Forelimb muscle (tissue), 1 donor: ENCODE data around the gene PRKAG1. TPM values are rescaled to one million over a fixed set of nuclear protein-coding genes. Genes with fewer than 3 reads are reported as not detected.

Experiments used
- DNase-seq: peaks from one replicate; pipeline ENCODE4 v3.0.0-alpha.2; 2013; ENCODE audit warnings: low read depth
- polyA plus RNA-seq: library from polyadenylated mRNA; unstranded; fragments of 120-200 nt; gene quantifications from one replicate; pipeline ENCODE4 v1.2.1, GENCODE V29; 2013; ENCODE audit not compliant: insufficient read length

Gene PRKAG1
- polyA plus RNA-seq, 1 donor, result 60.2 TPM

DNA sequence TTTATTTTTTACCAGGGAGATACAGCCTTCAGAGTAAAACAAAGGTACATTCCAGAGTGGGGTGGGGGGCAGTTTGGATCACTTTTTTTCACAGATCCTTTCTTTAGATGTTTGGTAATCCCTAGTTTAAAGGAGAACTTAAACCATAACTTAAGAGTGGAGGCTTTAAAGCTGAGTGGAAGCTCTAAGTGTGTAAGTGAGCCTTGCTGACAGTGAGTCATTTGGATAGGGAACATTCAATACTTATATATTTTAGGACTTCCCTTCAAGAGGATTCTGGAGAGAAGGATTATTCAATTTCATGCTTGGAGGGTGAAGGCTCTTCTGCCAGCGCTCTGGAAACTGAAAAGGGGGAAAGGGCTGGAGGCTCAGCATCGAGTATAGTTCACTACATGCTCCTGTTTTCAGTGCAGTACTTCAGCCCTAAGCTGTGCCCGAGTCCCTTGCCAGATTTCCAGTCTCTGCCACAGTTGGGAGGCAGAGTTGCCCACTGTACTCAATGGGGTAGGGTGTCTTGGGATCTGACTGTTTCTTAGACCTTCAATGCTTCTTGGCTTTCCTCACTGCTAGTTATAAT, 8.4 kb downstream of the PRKAG1 start:
- DNase-seq, result no peak

DNA sequence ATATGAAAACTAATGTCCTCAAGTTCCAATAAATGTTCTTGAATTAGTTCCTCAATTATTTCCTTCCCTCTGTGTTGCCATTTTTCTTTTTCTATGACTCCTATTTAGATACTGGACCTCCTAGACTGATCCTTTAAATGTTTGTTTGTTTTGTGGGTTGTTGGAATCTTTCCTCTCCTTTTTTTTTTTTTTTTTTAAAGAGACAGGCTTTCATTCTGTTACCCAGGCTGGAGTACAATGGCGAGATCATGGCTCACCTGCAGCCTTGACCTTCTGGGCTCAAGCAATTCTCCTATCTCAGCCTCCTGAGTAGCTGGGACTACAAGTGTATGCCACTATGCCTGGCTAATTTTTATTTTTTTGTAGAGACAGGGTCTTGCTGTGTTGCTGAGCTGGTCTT, 9.6 kb downstream of the PRKAG1 start:
- DNase-seq, result no peak

DNA sequence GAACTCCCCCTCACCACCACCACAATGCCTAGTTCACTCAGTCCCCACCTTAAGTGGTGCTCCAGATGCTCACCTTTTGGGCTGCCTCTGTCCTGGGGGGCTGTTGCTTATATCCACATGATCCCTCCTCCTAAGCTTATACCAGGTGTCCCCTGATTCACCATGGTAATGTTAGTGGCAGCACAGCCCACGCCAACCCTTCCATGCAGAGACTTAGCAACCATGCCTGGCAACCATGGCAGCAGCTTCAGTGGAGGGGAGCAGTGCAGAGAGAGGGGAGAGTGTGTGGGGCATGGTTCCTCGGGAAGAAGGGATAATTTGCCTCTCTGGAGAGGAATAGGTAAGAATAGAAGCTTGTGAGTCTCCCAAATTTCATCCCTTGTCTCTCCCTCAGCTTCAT, 18.2 kb downstream of the PRKAG1 start:
- DNase-seq, result no peak

DNA sequence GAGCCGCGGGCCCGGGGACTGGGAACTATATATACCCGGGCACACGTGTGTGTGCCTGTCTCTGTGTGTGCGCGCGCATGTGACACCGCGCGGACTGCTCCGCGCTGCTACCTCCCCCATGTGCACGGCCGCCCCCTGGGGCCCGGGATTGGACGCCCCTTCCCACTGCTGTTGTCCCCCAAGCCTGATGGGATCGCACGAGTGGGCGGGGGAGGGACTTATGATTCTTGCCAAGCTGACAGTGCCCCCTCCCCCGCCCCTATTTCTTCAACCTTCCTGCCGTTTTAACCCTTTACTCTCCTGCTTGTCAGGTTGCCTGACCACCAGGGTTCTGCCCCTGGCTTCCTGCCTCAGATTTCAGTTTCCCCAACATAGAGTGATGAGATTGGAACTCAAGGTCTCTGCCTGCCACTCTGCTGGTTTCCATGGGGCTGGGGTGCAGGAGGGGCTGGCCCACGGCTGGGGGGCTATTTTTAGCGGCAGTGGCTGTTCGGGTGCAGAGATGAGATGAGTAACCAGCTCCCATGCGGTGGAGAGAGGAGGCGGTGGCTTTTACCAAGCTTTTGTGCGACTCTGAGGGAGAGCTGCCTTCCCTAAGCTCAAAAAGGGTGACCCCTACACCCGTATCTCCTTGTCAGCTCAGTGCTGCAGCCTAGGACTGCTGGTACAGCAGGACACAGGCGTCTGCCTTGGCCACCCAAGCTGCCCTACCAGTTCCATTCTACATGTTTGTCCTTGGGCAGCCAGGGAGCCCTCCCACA, 19.0 kb downstream of the PRKAG1 start, which contains the start of gene DDN:
Gene DDN (minus strand): TSS at position 5 of the 761 bp plus-strand sequence. CDS start 88 bp downstream, outside the sequence.
- no peak for DNase-seq

DNA sequence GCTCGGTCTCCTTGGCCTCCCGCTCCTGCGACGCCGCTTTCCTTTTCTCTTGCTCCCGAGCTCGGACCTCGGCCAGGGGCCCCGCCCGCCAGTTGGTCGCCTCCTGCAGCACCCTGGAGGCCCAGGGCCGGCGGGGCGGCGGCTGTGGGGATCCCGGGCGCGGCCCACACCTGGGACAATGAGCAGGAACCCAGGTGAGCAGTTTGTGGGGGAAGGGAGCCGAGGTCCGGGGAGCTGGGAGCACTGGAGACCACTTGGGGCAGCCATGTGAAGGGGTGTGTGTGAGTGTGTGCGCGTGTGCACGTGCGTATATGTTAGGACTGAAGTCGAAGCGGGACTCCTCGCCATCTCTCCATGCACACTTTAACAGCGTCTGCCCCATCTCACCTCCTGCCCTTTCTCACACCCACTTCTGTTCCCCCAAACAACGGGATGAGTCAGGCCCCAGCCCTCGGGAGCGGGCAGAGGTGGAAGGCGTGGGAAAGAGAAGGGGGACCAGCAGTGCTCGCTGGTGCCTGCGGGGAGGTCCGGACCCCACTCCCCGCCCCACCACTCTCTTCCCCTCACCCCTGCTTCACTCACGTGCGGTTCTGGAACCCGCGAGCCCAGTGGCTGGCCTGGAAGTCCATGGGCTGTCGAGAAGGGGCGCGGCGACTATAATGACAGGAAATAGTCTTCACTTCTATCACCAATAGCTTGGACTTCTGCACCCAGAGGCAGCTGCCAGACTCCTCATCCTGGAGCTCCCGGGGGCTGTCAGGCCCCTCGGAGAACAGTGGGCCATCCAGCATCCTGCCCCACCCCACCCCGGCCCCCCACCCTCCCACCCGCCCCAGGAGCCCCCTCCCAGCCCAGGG, 19.9 kb downstream of the PRKAG1 start:
- no peak for DNase-seq

DNA sequence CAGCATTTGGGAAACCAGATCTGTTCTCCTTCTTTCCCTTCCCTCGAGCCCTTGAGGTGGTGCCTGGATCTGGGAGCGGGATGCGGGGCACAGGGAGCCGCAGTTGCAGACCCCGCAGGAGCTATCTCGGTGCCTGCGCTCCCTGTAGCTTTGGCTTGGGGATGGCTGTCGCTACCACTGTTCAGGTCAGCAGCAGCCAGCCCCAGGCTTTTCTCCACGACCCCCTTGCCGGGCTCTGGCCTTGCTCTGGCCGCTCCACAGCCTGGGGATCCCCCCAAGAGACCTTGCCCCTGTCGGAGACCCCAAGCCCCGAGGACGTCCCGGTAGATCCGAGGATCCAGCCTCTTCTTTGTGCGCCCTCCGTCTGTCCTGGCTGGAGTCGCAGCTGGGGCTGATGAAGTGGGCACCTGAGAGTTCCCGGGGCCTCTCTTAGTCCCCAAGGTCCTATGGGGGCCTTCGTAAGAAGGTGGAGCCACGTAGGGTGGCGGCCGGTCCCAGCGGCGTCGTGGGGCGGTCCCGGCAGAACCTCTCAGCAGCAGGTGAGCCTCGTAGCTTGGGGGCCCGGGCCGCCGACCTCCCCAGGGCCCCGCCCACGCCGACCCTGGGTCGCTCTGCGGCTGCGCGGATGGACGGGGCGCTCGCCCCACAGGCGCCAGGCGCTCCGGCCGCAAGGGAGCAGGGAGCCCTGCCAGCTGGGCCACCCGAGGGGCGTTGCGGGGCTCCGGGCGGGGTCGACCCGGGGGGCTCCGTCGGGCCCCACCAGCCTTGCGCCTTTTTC, 20.7 kb downstream of the PRKAG1 start:
- no peak for DNase-seq

DNA sequence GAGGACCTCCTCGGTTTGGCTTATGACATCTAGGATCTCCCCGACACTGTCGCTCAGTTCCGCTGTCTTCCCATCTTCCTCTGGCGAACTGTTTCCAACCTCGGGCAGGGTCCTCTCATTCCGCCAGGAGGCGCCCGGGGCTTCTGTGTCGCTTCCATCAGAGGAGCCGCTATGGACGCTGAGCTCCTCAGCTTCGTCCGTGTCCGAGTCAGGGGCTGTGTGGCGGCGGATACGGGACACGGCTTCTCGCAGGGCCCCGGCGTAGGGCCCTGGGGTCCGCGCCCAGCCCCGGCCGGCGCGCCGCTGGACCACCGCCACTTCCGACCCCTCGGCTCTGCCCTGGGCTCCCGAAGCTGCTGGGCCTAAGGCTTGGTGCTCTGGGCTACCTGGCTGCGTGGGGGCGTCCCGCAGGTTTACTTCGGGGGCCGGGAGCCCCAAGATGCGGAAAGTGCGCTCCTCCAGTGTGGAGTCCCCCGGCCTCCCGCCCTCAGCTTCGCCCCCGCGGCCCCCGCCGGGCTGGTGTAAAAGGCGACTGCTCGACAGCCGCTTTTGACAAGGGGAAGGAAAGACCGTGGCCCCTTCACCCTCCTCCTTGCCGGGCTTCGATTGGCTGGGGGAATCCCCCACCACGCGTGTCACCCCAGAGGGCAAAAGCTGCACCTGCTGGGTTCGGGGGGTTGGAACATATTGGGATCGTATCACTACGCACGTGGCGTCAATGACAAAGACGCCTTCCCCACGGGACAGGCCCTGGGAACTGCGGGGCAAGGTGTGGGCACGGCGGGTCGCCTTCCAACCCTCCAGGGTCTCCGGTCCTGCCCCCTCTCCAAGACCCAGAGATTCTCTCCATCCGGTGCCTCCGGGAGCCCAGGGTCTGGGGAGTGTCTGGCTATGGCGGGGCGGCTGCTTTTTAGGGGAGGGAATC, 21.5 kb downstream of the PRKAG1 start:
- no peak for DNase-seq

DNA sequence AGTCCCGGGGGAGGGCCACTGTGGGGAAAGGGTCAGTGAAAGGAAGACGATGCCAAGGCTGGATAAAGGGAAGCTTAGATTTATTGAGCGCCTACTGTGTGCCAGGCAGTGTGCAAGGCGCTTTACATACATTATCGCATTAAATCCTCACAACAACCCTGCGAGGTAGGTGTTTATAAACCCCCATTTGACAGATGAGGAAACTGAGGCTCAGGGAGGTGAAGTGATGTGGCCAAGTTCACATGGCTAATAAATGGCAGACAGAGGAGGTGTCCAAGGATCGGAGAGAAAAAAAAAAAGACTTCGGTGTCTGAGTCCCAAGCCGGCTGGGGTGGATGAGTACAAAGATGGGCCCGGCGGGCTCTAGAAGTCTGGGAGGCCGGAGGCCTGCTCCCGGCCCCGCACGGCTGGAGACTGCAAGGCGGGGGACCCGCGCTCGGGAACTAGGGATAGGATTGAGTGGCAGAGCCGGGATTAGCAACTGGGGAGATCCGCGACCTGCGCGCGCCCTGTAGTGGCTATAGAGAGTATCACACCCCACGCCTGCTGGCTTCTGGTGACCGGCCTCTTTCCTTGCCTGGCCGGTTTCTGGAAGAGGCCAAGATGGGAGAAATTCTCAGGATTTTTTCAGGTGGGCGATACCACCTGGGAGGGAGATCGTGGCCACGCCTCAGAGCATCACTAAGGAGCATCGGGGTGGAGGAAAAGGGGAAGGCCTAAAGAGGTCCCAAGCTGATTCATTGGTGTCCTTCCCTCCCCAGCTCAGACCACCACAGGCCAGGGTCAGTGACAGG, 23.3 kb downstream of the PRKAG1 start:
- no peak for DNase-seq

DNA sequence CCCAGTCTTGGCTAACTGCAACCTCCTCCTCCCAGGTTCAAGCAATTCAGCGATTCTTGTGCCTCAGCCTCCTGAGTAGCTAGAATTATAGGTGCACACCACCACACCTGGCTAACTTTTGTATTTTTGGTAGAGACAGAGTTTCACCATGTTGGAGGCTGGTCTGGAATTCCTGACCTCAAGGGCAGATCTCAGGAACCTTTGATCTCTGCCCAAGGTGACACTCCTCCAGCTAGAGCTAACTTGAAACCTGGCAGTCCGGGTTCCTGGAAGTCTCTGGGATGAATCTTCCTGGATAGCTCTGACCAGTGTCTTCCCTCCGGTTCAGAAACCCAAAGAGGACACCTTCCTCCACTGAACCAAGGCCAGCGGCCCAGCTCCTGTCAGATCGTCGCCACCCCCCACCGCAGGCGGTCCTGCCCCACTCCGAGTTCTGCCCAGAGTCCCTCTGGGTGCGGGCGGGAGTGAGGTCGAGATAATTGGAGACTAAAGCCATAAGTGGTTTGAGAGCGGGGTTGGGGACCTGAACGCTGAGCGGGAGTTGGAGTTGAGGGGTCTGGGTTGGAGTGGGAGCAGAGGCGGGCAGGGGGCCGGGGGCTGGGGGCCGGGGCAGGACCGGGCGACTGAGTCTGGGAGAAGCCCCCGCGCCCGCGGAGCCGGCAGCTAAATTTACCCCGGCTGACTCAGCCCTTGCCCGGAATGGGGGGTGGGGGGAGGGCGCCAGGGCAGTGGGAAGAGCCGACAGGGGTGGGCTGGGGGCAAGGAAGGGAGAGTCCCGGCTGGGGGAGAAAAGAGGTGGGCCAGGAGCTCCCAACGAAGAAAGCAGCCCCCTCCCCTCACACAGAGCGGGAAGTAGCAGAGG, 24.1 kb downstream of the PRKAG1 start:
- no peak for DNase-seq

DNA sequence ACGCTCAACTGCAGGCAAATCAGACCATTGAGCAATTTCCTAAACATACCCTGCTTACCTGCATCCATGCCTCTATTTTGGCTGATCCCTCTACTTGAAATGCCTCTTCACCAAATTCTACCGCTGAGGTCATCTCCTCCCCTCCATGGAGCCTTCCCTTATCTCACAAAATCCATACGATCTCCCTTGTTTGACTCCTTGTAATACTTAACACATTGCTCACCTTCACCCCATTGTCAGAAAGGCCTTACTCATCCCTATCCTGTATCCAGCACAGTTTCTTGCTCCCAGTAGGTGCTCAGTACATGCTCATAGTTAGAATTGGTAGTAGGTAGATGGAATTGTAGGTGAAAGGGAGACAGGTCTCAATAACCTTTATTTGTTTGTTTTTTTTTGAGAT, 24.8 kb downstream of the PRKAG1 start:
- DNase-seq, result no peak

DNA sequence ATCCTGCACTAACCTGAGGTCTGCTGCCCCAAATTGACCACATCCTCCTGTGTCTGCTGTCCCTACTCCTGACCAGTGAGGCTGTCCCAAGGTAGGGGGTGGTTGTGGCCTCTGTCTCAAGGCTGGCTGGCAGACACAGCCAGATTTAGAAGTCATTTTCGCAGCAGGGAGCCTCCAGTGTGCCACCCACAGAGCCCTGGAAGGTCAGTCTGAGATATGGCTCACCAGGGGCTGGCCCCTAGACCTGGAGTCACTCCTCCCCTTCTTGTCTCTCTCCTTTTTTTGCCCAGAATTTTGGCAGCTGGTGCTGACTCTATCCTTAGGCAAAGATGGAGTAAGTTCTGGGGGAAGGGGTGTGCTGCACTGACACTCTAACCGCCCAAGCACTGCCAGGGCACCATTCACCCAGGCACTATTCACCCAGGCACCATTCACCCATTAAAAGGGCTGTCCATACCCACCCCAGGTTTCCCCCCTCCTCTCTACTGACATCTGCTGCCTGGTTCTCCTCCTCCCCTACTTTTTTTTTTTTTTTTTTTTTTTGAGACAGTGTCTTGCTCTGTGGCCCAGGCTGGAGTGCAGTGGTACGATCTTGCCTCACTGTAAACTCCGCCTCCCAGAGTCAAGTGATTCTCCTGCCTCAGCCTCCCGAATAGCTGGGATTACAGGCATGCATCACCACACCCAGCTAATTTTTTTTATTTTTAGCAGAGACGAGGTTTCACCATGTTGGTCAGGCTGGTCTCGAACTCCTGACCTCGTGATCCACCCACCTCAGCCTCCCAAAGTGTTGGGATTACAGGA, 27.1 kb downstream of the PRKAG1 start:
- DNase-seq, result no peak

DNA sequence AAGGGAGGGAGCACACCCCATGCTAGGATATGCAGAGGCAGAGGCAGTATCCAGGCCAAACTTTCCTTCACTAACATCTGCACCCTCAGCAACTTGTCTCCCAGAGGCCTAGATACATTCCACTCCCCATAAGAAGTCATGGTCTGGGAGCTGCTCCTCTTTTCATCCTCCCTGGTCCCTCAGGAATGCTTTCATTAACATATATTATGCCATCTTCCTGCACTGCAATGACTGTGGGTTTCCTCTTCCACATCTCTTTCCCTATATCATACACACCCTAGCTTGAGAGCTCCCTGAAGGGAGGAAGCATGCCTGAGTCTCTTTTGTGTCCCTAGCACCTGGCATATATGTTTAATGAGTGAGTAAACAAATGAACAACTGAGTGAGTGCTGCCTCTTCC, 28.0 kb downstream of the PRKAG1 start:
- no peak for DNase-seq

DNA sequence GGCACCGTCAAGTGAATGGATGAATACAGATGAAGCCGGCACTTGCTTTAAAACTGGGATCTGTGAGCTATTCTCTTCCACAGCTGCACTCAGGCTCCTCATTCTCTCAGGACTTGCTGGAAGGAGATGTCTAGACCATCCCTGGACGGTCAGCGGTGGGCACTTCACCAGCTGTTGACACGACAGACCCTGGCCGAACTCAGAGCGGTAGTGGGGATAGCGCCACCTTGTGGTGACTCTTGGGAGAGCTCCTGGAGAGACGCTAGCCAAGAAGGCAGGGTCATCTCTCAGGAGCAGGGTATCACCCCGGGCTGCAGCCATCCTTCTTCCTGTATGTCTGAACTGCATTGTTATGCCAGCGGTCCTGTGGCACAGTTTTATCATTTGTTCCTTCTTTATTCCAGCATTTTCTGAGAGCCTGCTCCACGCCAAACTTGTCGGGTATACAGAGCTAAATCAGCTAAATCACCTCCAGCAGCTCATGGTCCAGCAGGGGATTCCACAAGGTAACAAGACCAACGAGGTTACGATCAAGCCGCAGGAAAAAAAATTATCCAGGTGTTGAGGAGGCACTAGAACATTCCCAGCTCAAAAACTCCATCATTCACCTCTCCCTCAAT, 30.4 kb downstream of the PRKAG1 start:
- DNase-seq, result no peak

DNA sequence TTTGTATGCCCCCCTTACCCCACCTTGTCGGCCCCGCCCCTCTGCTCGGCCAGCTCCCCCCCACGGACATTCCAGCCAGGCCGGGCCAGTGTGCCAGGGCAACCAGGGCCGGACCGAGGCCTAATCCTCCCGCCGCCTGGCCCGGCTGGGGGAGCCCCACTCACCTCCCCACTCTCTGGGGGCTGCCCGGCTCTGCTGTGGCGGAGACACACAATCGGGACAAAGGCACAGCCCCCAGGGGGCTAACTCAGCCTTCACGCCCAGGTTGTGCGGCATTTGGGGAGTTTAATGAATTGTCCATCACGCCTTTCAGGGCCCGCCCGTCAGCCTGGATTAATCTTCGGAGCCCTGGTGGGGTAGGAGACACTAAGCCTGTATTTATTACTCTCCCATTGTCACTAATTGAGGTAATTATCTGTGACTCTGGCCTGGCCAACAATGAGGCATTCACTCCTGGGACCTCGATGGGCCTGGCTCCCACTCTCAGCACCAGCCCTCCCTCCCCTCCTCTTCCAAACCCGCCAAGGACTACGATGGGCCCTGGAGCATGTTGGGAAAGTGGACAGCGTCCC, 31.8 kb downstream of the PRKAG1 start:
- no peak for DNase-seq

DNA sequence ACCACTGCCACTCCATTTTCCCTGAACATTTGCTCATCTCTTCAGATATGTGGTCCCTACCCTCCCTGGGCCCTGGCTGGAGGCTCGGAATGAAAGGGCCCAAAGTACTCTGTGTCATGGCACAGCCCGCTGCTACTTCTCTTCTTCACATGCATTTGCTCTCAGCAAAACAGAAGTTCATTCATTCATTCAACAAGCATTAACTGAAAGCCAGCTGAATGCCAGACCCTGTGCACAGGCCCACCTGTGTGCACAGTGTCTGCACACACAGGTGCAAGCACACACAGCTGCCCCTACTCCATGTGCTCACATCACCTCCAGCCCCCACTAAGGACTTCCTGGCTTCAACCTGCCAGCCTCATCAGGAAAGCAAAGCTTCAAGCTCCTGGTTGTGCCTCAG, 32.7 kb downstream of the PRKAG1 start:
- DNase-seq, result no peak

DNA sequence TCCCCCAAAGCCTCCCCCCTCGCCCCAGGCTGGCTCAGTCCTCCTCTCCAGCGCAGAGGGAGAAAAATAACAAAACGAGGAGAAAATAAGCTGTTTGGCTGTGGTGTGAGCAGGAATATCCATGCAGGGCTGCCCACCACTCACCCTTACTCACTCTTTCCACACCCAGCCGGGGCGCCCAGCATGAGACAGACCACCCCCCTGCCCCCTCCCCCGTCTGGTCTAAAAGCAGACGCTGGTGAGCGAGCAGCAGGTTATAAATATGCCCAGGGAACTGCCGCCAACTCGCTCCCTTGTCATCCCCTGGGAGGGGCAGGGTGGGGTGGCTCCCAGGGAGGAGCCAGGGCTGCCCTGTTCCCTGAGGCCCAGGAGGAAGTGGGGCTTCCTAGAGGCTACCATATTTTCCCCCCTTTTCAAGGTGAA, 33.1 kb downstream of the PRKAG1 start:
- DNase-seq, result no peak

DNA sequence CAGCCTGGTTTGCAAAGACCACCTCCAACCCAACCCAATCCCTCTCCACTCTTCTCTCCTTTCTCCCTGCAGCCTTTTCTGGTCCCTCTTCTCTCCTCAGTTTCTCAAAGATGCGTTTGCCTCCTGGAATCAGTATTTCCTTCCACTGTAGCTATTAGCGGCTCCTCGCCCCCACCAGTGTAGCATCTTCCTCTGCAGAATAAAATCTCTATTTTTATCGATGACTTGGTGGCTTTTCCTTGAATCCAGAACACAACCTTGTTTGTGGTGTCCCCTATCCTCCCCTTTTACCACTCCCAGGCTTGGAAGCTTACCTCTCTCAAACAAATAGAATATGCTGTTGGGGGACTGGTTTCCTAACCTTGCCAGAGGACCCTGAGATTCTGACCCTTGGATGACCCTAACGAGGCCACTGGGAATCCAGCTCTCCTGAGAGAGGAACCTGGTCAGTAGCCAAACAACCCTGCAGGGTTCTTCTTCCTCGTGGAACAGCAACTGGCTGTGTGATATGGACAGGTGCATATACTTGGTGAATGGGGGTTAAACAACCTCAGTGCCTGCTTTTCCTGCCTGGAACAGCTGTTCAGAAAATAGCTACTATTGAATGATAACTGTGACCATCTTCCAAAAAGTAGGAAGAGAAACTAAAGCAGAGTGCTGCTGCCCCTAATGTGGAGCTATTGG, 36.0 kb downstream of the PRKAG1 start:
- DNase-seq, result no peak
